ENCODE data around the gene MEDAG.

- no peak for TF ChIP-seq POLR2A (IDR thresholded peaks at IDR 0.05)
- no peak for TF ChIP-seq CTCF (IDR thresholded peaks at IDR 0.05)
These were observed 4.9 kb upstream of the MEDAG start for GRCh38 chr13:30900952-30901749.

All from right lobe of liver (tissue), 4 donors.